H7 (cell line): ENCODE measurements around the gene SSNA1. TPM values are rescaled to one million over a fixed set of nuclear protein-coding genes. Genes with fewer than 3 reads are reported as not detected.

Experiments used
- DNase-seq: peaks from one replicate; pipeline ENCODE4 v3.0.0; 2012
- H3K27me3 ChIP-seq: 2 replicates; pipeline ENCODE4 v1.6.0; 2011; ENCODE audit warnings: mild to moderate bottlenecking, low read length; ENCODE audit not compliant: control insufficient read depth, insufficient read depth
- H3K36me3 ChIP-seq: replicated peaks from 2 replicates; pipeline ENCODE4 v1.5.1; 2011; ENCODE audit warnings: low read length; ENCODE audit not compliant: control insufficient read depth, insufficient read depth
- H3K4me3 ChIP-seq: 2 replicates; pipeline ENCODE4 v1.5.1; 2011; ENCODE audit warnings: low read depth, mild to moderate bottlenecking, control low read depth, low read length, moderate library complexity; ENCODE audit not compliant: insufficient read depth
- total RNA-seq: library from RNA; depleted of rRNA; stranded (reverse); fragments of >200 nt; shearing (Covaris generic); gene quantifications from 2 replicates; pipeline ENCODE4 v1.2.3, GENCODE V29; 2014

Gene SSNA1
- total RNA-seq, 1 experiment from 2014 or later = 143 TPM

GRCh38 chr9:137205126-137206069 is 16.9 kb downstream of the SSNA1 start, which contains the start of the genes NDOR1 and TMEM203:
Gene NDOR1, plus strand, starts transcription at chr9:137205700. Its CDS starts 78 bp downstream, at chr9:137205778.
Gene TMEM203, minus strand, starts transcription at chr9:137205648. Its CDS starts 234 bp downstream, at chr9:137205414.
- Histone ChIP-seq H3K4me3 (peak within 1 kb of the TSS; percentile 95), H3K27me3 (no peaks in the 10 kb centered on the region), H3K36me3 (peaks cover 4% of the 10 kb centered on the region)
- DNase-seq = peak; percentile 100

- Histone ChIP-seq H3K4me3 (no peak overlapping the region), H3K27me3 (no peaks in the 10 kb centered on the region), H3K36me3 (peaks cover 4% of the 10 kb centered on the region)
- DNase-seq = no peak
Observed at GRCh38 chr9:137206602-137207001, 18.1 kb downstream of the SSNA1 start.

- H3K4me3 ChIP-seq = no peak overlapping the region
- no peaks in the 10 kb centered on the region for H3K27me3 ChIP-seq
- no peak for DNase-seq
- H3K36me3 ChIP-seq = peaks cover 5% of the 10 kb centered on the region
Observed at GRCh38 chr9:137211532-137211931, 23.1 kb downstream of the SSNA1 start.

- no peak overlapping the region for H3K4me3 ChIP-seq
- peak; percentile 74 for DNase-seq
- no peaks in the 10 kb centered on the region for H3K27me3 ChIP-seq
- peaks cover 5% of the 10 kb centered on the region for H3K36me3 ChIP-seq
Observed at GRCh38 chr9:137212520-137212919, 24.0 kb downstream of the SSNA1 start.

DNA sequence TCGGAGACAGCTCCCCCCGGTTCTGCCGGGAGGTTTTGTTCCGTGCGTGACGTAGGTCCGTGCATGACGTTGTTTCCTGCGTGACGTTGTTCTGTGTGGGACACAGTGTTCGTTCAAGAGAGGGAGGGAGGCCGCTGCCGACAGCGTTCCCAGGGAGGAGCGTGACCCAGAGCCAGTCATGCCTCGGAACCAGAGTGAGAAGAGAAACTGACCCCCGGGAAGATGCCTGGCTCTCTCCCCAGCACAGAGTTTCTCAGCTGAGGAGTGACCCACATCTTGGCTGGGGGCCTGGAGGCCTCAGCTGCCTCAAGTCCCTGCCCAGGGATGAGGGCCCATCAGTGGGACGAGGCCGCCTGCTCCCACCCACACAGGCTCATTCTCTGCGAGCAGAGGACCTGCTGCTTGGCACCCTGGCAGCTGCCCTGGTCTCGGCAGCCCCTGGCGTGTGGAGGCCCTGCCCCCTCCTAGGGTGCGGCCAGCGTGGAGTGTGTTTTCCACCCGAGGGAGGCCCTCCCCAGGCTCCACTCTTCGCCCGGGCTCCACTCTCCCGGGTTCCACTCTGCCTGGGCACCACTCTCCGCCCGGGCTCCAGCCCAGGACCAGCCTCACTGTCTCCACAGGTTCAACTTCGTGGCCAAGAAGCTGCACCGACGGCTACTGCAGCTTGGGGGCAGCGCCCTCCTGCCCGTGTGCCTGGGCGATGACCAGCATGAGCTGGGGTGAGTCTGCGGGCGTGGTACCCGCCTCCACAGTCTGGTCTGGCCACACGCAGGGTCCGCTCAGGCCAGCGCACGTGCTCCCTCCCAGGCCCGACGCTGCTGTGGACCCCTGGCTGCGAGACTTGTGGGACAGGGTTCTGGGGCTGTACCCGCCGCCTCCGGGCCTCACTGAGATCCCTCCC is 24.9 kb downstream of the SSNA1 start:
- DNase-seq = peak; percentile 83
- Histone ChIP-seq H3K36me3 (peaks cover 5% of the 10 kb centered on the region), H3K27me3 (no peaks in the 10 kb centered on the region), H3K4me3 (no peak overlapping the region)

DNA sequence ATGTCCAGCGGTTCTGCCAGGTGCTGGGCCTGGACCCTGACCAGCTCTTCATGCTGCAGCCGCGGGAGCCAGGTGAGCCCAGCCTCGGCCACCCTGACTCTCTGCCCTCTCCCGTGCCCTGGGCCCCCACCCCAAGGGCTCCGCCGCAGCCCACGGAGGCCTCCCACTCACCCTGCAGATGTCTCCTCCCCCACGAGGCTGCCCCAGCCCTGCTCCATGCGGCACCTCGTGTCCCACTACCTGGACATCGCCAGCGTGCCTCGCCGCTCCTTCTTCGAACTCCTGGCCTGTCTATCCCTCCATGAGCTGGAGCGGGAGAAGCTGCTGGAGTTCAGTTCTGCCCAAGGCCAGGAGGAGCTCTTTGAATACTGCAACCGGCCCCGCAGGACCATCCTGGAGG is 26.1 kb downstream of the SSNA1 start:
- no peak for DNase-seq
- H3K4me3 ChIP-seq = no peak overlapping the region
- H3K36me3 ChIP-seq = peaks cover 3% of the 10 kb centered on the region
- no peaks in the 10 kb centered on the region for H3K27me3 ChIP-seq

DNA sequence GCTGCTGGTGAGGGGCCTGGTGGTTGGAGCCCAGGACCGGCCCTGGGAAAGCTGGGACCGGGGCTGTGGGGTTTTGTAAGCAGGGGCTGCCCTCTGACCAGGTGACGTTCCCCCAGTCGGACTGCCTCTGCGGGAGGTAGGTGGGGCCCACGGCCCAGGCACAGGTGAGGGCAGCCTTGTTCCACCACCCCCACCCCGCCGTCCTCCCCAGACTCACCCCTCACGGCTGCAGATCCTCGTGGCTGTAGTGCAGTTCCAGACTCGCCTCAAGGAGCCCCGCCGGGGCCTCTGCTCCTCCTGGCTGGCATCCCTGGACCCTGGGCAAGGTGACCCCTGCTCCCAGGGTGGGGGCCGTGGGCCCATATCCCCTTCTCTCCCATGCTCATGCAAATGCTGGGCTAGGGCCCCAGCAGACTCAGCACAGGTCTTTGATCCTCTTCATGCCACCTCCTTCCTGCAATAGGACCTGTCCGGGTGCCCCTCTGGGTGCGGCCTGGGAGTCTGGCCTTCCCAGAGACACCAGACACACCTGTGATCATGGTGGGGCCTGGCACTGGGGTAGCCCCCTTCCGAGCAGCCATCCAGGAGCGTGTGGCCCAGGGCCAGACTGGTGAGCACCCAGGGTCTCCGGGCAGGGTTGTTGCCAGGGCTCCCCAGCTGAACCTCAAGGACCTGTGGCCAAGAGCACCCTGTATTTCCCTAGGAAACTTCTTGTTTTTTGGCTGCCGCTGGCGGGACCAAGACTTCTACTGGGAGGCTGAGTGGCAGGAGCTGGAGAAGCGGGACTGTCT is 26.9 kb downstream of the SSNA1 start:
- peaks cover 3% of the 10 kb centered on the region for H3K36me3 ChIP-seq
- H3K27me3 ChIP-seq = no peaks in the 10 kb centered on the region
- DNase-seq = no peak

GRCh38 chr9:137216188-137216965 is 27.9 kb downstream of the SSNA1 start:
- no peaks in the 10 kb centered on the region; the same call in 1 of the 2 replicates for H3K27me3 ChIP-seq
- no peak overlapping the region for H3K4me3 ChIP-seq
- peaks cover 3% of the 10 kb centered on the region for H3K36me3 ChIP-seq
- DNase-seq = no peak

More for the DNA sequence above, 26.9 kb downstream of the SSNA1 start:
- H3K4me3 ChIP-seq = no peak overlapping the region

DNA sequence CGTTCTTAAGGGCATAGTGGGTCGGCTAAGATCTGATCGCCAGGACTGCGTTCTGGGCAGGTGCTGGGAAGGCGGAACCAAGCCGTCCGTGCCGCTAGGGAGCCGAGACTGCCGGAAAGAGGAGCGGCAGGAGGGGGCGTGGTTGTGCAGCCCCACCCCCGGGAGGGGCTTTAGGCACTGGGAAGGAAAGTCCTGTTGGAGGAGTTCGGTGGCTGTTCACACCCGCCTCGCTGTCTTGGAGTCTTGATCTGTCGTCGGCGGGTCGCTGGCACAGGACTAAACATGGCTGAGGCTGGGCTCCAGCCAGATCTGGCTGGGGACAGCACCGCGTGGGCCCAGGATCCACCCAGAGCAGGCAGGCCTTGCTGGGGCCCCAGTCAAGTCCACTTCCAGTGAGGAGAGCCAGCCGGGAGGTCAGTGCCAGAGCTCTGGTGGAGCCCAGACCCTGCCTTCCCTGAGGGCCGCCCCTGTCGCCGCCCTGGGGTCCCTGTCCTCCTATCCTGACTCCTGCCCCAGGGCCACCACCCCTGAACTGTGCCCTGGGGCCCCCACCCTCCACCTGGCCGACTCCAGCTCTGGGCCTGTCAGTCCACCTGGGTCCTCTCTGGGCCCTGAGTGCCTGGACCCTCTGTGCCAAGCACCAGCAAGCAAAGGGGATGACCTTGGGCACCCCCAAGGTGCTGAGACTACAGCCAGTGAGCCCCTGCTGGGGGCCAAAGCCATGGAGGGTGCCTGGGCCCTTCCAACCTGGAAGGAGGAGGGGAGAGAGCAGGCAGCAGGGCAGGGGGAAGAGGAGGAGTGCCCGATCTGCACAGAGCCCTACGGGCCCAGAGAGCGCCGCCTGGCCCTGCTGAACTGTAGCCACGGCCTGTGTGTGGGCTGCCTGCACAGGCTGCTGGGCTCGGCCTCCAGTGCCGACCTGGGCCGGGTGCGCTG is 29.1 kb downstream of the SSNA1 start:
- Histone ChIP-seq H3K27me3 (peaks cover 6% of the 10 kb centered on the region), H3K4me3 (no peak overlapping the region), H3K36me3 (peaks cover 3% of the 10 kb centered on the region)
- peak; percentile 97 for DNase-seq

GRCh38 chr9:137218212-137218753 is 29.8 kb downstream of the SSNA1 start:
- Histone ChIP-seq H3K27me3 (peaks cover 10% of the 10 kb centered on the region), H3K4me3 (no peak overlapping the region), H3K36me3 (peaks cover 3% of the 10 kb centered on the region)
- DNase-seq = no peak

DNA sequence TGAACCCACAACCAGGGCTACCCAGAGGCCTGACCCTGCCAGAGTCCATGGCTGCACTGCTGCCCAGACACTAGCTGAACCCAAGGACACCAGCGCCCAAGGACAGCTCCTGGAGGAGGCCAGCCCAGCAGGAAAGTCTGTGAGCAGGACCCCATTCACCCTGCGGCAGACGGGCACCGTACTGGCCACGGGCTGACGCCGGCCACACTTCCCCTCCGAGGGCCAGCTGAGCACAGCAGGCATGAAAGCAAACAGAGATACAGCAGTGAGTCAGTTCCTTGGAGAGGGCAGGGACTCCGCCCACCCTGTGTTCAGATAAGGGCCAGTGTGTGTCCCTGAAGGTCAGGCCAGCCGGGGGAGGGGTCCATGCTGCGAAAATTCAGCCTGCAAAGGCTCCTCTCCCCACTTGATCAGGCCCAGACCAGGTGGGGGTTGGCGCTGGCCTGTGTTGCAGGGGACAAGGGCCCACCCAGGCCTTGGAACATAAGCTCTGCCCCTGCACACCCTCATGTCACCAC is 30.3 kb downstream of the SSNA1 start:
- Histone ChIP-seq H3K27me3 (peaks cover 10% of the 10 kb centered on the region), H3K36me3 (peaks cover 3% of the 10 kb centered on the region), H3K4me3 (no peak overlapping the region)
- no peak for DNase-seq

DNA sequence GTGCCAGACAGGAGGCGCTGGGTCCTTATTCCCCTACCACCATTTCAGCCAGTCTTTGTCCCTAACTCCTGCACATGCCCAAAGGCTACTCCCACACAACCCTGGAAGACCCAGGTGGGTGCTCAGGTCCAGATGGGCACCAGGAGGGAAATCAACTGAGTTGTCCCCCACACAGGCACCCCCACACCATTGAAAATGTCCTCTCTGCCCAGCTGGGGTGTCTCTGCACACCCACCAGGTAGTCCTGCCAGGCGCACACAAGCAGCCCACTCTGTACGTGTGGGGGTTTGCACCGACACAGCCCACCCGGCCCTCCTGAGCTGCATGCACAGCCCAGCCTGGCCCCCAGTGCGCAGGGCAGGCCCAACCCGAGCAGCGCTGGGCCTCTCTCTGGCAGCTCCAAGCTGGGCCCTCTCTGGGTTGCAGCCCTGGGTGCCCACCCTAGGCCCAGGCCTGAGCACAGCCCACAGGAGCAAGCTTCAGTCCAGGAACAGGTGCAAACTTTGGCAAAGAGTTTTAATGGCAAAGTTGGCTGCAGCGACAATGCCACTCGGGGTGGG is 31.4 kb downstream of the SSNA1 start:
- H3K36me3 ChIP-seq = peaks cover 2% of the 10 kb centered on the region
- no peak for DNase-seq
- no peak overlapping the region for H3K4me3 ChIP-seq
- peaks cover 10% of the 10 kb centered on the region for H3K27me3 ChIP-seq
